GM18502 (cell line): ENCODE measurements around the gene PPFIA2.

ENCODE experiments used
- ATAC-seq: cut with Tn5 transposase; IDR thresholded peaks from one replicate; pipeline ENCODE4 v1.9.1; 2021; ENCODE audit warnings: mild to moderate bottlenecking; ENCODE audit not compliant: unreplicated experiment, poor library complexity

Gene PPFIA2

GRCh38 chr12:81369175-81369574 lies 390.0 kb downstream of the PPFIA2 start:
- ATAC-seq, result no peak

- no peak for ATAC-seq
Observed at GRCh38 chr12:81365284-81365683, 393.9 kb downstream of the PPFIA2 start.

GRCh38 chr12:81360916-81361315 lies 398.2 kb downstream of the PPFIA2 start:
- no peak for ATAC-seq

- ATAC-seq, result no peak
Observed at GRCh38 chr12:81359736-81360135, 399.4 kb downstream of the PPFIA2 start.

GRCh38 chr12:81354327-81354932 lies 404.7 kb downstream of the PPFIA2 start:
- no peak for ATAC-seq

GRCh38 chr12:81350309-81350708 lies 408.8 kb downstream of the PPFIA2 start:
- ATAC-seq, result no peak

- ATAC-seq, result no peak
Observed at GRCh38 chr12:81347404-81347803, 411.7 kb downstream of the PPFIA2 start.

- ATAC-seq, result no peak
Observed at GRCh38 chr12:81340910-81341309, 418.2 kb downstream of the PPFIA2 start.

GRCh38 chr12:81339071-81339470 lies 420.1 kb downstream of the PPFIA2 start:
- ATAC-seq, result no peak

GRCh38 chr12:81337886-81338285 lies 421.3 kb downstream of the PPFIA2 start:
- no peak for ATAC-seq

- no peak for ATAC-seq
Observed at GRCh38 chr12:81333812-81334211, 425.3 kb downstream of the PPFIA2 start.

GRCh38 chr12:81332054-81332453 lies 427.1 kb downstream of the PPFIA2 start:
- no peak for ATAC-seq

- no peak for ATAC-seq
Observed at GRCh38 chr12:81330480-81330879, 428.7 kb downstream of the PPFIA2 start.

GRCh38 chr12:81329085-81329484 lies 430.1 kb downstream of the PPFIA2 start:
- ATAC-seq, result peak; percentile 89

GRCh38 chr12:81327425-81327824 lies 431.7 kb downstream of the PPFIA2 start:
- ATAC-seq, result no peak

GRCh38 chr12:81325086-81325485 lies 434.1 kb downstream of the PPFIA2 start:
- ATAC-seq, result no peak

- no peak for ATAC-seq
Observed at GRCh38 chr12:81314903-81315531, 444.1 kb downstream of the PPFIA2 start.

- no peak for ATAC-seq
Observed at GRCh38 chr12:81303935-81304334, 455.2 kb downstream of the PPFIA2 start.

- ATAC-seq, result no peak
Observed at GRCh38 chr12:81300454-81300853, 458.7 kb downstream of the PPFIA2 start.

GRCh38 chr12:81297601-81298000 lies 461.5 kb downstream of the PPFIA2 start:
- no peak for ATAC-seq

- no peak for ATAC-seq
Observed at GRCh38 chr12:81296556-81297305, 462.4 kb downstream of the PPFIA2 start.

- no peak for ATAC-seq
Observed at GRCh38 chr12:81295251-81295650, 463.9 kb downstream of the PPFIA2 start.
